ENCODE results near the gene ITGAL.

DNA sequence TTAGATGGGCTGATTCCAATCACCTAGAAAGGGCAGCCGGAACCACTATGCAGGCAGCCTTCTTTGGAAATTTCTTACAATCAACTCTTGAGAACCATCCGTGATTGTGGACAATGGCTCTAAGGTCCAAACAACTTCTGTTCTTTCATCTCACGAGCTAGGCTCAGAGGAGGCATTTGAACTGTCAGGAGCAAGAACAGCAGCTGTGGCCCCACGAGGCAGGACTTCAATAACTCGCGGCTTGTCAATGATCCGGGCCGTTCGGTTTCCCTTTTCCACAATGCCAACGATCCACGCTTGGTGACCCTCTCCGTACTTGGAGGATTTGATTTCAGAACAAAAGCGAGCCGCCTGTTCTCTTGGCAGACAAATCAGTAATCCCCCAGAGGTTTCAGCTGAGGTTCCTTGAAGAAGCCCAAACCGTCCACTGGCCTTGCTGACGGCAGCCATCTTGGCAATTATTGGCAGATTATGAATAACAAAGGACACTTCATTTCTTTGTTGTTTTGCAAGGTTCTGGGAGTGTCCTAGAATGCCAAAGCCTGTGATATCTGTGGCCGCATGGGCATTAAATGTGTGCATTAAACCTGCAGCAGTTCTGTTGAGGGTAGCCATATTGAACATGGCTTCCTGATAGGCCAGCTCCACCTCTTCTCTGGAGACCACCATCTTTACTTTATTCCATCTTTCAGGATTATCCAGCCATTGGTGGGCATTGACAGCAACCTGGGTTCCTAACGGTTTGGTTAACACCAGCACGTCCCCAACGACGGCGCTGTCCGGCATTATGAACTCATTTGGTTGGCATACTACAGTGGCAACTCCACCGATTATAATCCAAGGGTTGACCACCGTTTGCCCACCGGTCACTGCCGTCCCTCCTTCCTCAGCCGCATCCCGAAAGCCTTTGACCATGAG is 28.1 kb upstream of the ITGAL start:
- no peak for TF ChIP-seq POLR2A (IDR thresholded peaks at IDR 0.05; ENCODE audit: control extremely low read depth in 1 of 2, low read depth in 2 of 2, low read length in 2 of 2)
- TF ChIP-seq, protein P1, sequence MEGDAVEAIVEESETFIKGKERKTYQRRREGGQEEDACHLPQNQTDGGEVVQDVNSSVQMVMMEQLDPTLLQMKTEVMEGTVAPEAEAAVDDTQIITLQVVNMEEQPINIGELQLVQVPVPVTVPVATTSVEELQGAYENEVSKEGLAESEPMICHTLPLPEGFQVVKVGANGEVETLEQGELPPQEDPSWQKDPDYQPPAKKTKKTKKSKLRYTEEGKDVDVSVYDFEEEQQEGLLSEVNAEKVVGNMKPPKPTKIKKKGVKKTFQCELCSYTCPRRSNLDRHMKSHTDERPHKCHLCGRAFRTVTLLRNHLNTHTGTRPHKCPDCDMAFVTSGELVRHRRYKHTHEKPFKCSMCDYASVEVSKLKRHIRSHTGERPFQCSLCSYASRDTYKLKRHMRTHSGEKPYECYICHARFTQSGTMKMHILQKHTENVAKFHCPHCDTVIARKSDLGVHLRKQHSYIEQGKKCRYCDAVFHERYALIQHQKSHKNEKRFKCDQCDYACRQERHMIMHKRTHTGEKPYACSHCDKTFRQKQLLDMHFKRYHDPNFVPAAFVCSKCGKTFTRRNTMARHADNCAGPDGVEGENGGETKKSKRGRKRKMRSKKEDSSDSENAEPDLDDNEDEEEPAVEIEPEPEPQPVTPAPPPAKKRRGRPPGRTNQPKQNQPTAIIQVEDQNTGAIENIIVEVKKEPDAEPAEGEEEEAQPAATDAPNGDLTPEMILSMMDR (IDR thresholded peaks at IDR 0.05; ENCODE audit: control extremely low read depth in 1 of 3, insufficient read depth in 1 of 3, low read depth in 1 of 3, low read length in 3 of 3): no peak
- no peak for TF ChIP-seq EZH2 (IDR thresholded peaks at IDR 0.05; ENCODE audit: low read depth, low read length, severe bottlenecking)
- TF ChIP-seq SP2 (IDR thresholded peaks at IDR 0.05; ENCODE audit: low read length): no peak
- TF ChIP-seq POLR2AphosphoS5 (IDR thresholded peaks at IDR 0.05; ENCODE audit: low read depth, low read length): no peak
- no peak for TF ChIP-seq CREB1 (IDR thresholded peaks at IDR 0.05)
- peak; percentile 74 for TF ChIP-seq YY1 (IDR thresholded peaks at IDR 0.05; ENCODE audit: low read depth, low read length)
- TF ChIP-seq SRF (IDR thresholded peaks at IDR 0.05; ENCODE audit: low read depth, low read length): no peak
- TF ChIP-seq CHD2 (IDR thresholded peaks at IDR 0.05; ENCODE audit: low read length): no peak
- no peak for TF ChIP-seq TCF12 (IDR thresholded peaks at IDR 0.05; ENCODE audit: low read depth, low read length)
- TF ChIP-seq CEBPB (IDR thresholded peaks at IDR 0.05; ENCODE audit: low read depth, low read length): no peak
- TF ChIP-seq JUND (IDR thresholded peaks at IDR 0.05; ENCODE audit: low read length): no peak
- no peak for TF ChIP-seq ASH2L (IDR thresholded peaks at IDR 0.05; ENCODE audit: low read length)
